ENCODE results near the gene TSPAN13.

- TF ChIP-seq EP300 (IDR thresholded peaks at IDR 0.05) (no peak), CTCF (IDR thresholded peaks at IDR 0.05) (no peak), USF2 (IDR thresholded peaks at IDR 0.05) (no peak), MAZ (IDR thresholded peaks at IDR 0.05; ENCODE audit: borderline replicate concordance, low read depth, low read length) (no peak), MAFK (IDR thresholded peaks at IDR 0.05; ENCODE audit: partially characterized antibody) (no peak), RNF2 (IDR thresholded peaks at IDR 0.05; ENCODE audit: borderline replicate concordance, low read depth) (no peak)
Observed at GRCh38 chr7:16715928-16716327, 37.6 kb upstream of the TSPAN13 start.

All from A549 (cell line).